ENCODE data around the gene AKAIN1.

DNA sequence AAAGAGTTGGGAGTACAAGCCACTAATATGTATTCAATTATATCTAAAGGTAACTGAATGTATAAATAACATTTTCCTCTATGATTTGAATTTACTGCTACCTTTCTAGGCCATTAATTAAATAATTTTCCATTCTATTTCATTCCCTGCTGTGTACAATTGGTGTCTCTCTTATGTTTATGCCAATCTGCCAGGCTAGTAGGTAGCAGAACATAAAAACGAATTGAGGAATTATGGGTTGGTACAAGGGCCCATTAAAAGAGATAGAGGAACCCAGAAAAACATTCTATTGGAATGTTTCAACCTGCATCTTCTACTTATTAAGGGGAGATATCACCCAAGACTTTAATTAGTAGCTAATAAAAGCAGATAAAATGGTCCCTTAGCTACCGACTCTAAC lies 32.2 kb downstream of the AKAIN1 start:
- TF ChIP-seq RAD21 (IDR thresholded peaks at IDR 0.05; ENCODE audit: low read length) (no peak), RFX5 (IDR thresholded peaks at IDR 0.05; ENCODE audit: low read depth, low read length) (no peak)
- TF ChIP-seq, protein P1, sequence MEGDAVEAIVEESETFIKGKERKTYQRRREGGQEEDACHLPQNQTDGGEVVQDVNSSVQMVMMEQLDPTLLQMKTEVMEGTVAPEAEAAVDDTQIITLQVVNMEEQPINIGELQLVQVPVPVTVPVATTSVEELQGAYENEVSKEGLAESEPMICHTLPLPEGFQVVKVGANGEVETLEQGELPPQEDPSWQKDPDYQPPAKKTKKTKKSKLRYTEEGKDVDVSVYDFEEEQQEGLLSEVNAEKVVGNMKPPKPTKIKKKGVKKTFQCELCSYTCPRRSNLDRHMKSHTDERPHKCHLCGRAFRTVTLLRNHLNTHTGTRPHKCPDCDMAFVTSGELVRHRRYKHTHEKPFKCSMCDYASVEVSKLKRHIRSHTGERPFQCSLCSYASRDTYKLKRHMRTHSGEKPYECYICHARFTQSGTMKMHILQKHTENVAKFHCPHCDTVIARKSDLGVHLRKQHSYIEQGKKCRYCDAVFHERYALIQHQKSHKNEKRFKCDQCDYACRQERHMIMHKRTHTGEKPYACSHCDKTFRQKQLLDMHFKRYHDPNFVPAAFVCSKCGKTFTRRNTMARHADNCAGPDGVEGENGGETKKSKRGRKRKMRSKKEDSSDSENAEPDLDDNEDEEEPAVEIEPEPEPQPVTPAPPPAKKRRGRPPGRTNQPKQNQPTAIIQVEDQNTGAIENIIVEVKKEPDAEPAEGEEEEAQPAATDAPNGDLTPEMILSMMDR (conservative IDR thresholded peaks at IDR 0.05; ENCODE audit: low read depth, low read length) = no peak
- TF ChIP-seq, protein P2, sequence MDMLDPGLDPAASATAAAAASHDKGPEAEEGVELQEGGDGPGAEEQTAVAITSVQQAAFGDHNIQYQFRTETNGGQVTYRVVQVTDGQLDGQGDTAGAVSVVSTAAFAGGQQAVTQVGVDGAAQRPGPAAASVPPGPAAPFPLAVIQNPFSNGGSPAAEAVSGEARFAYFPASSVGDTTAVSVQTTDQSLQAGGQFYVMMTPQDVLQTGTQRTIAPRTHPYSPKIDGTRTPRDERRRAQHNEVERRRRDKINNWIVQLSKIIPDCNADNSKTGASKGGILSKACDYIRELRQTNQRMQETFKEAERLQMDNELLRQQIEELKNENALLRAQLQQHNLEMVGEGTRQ (IDR thresholded peaks at IDR 0.05; ENCODE audit: low read depth, low read length) = no peak

Data from IMR-90 (cell line).